ENCODE data around the gene SEMA3C. TPM values are rescaled to one million over a fixed set of nuclear protein-coding genes. Genes with fewer than 3 reads are reported as not detected.
"Not testable (repeated sequence)": the region's sequence is repeated elsewhere in the genome, so short reads cannot be mapped to it uniquely, and the experiment has no call there.

Gene SEMA3C
- total RNA-seq, 1 donor from 2014 or later, result 67.8 TPM

- intact Hi-C loops (cut with DNase I), result no loop called here
- DNase-seq (ENCODE audit: missing footprints), result no peak
- peak; percentile 26 for ATAC-seq
Measured at GRCh38 chr7:80935991-80936780, 17.3 kb upstream of the SEMA3C start.

- ATAC-seq (no peak), DNase-seq (ENCODE audit: missing footprints) (no peak)
- intact Hi-C loops (cut with DNase I), result no loop called here
Measured at GRCh38 chr7:80934321-80934720, 15.5 kb upstream of the SEMA3C start.

- no peak for ATAC-seq
- no peak for DNase-seq (ENCODE audit: missing footprints)
- intact Hi-C loops (cut with DNase I), result no loop called here
Measured at GRCh38 chr7:80932536-80932935, 13.7 kb upstream of the SEMA3C start.

- intact Hi-C loops (cut with DNase I), result no loop called here
- DNase-seq (ENCODE audit: missing footprints), result no peak
Measured at GRCh38 chr7:80929619-80930018, 10.8 kb upstream of the SEMA3C start.

GRCh38 chr7:80926955-80927354 is 8.1 kb upstream of the SEMA3C start:
- DNase-seq (ENCODE audit: missing footprints); intact Hi-C loops (cut with DNase I); ATAC-seq: not testable (repeated sequence)

More at GRCh38 chr7:80929619-80930018, 10.8 kb upstream of the SEMA3C start:
- no peak for ATAC-seq

- DNase-seq (ENCODE audit: missing footprints) (no peak), ATAC-seq (no peak)
- intact Hi-C loops (cut with DNase I), result no loop called here
Measured at GRCh38 chr7:80924090-80924489, 5.2 kb upstream of the SEMA3C start.

- DNase-seq (ENCODE audit: missing footprints), result no peak
- intact Hi-C loops (cut with DNase I), result no loop called here
- no peak for ATAC-seq
Measured at GRCh38 chr7:80923211-80923612, 4.4 kb upstream of the SEMA3C start.

- DNase-seq (ENCODE audit: missing footprints), result no peak
- no peak for ATAC-seq
- intact Hi-C loops (cut with DNase I), result no loop called here
Measured at GRCh38 chr7:80922253-80923049, 3.6 kb upstream of the SEMA3C start.

- DNase-seq (ENCODE audit: missing footprints) (no peak), ATAC-seq (no peak)
- intact Hi-C loops (cut with DNase I), result no loop called here
Measured at GRCh38 chr7:80921130-80921529, 2.3 kb upstream of the SEMA3C start.

- no peak for DNase-seq (ENCODE audit: missing footprints)
- ATAC-seq, result no peak
- intact Hi-C loops (cut with DNase I), result loop anchor here (2.0 to 5.0 kb wide), 4 partner anchors 126 to 529 kb away; no protein-coding TSS in a partner anchor
Measured at GRCh38 chr7:80918399-80918798, 452 bp downstream of the SEMA3C start.

- ATAC-seq (no peak), DNase-seq (ENCODE audit: missing footprints) (no peak)
- intact Hi-C loops (cut with DNase I), result loop anchor here (5.0 kb wide), 3 partner anchors 125 to 530 kb away; no protein-coding TSS in a partner anchor
Measured at GRCh38 chr7:80916770-80917741, 1.8 kb downstream of the SEMA3C start.

- intact Hi-C loops (cut with DNase I), result no loop called here
- DNase-seq (ENCODE audit: missing footprints) (no peak), ATAC-seq (peak; percentile 56)
Measured at GRCh38 chr7:80910228-80910627, 8.6 kb downstream of the SEMA3C start.

- intact Hi-C loops (cut with DNase I), result no loop called here
- ATAC-seq, result no peak
Measured at GRCh38 chr7:80908360-80908797, 10.5 kb downstream of the SEMA3C start.

GRCh38 chr7:80907612-80908011 is 11.2 kb downstream of the SEMA3C start:
- no peak for ATAC-seq
- DNase-seq (ENCODE audit: missing footprints), result no peak
- intact Hi-C loops (cut with DNase I), result no loop called here

More at GRCh38 chr7:80908360-80908797, 10.5 kb downstream of the SEMA3C start:
- DNase-seq (ENCODE audit: missing footprints), result no peak

- intact Hi-C loops (cut with DNase I), result no loop called here
- DNase-seq (ENCODE audit: missing footprints) (no peak), ATAC-seq (no peak)
Measured at GRCh38 chr7:80907141-80907601, 11.7 kb downstream of the SEMA3C start.

GRCh38 chr7:80905334-80905733 is 13.5 kb downstream of the SEMA3C start:
- intact Hi-C loops (cut with DNase I), result no loop called here
- no peak for ATAC-seq
- no peak for DNase-seq (ENCODE audit: missing footprints)

- ATAC-seq (no peak), DNase-seq (ENCODE audit: missing footprints) (no peak)
- intact Hi-C loops (cut with DNase I), result no loop called here
Measured at GRCh38 chr7:80902716-80903308, 16.0 kb downstream of the SEMA3C start.

- ATAC-seq (no peak), DNase-seq (ENCODE audit: missing footprints) (no peak)
- intact Hi-C loops (cut with DNase I), result no loop called here
Measured at GRCh38 chr7:80902019-80902418, 16.8 kb downstream of the SEMA3C start.
